Adrenal gland (tissue), 5 donors: ENCODE measurements around the gene LDLRAP1.

ENCODE experiments used
- POLR2A ChIP-seq, 2 donors: fragments of 450-650 bp; IDR thresholded peaks; one replicate each; pipeline ENCODE4 v1.6.1; 2017; ENCODE audit warnings: antibody characterized with exemption in 2 of 2, mild to moderate bottlenecking in 2 of 2, moderate library complexity in 1 of 2
- TF ChIP-seq, protein P1 (sequence below), 6 experiments: fragments of 450-650 bp in 4 of 6; fragments of 200-600 bp in 2 of 6; sonication (generic) in 1 of 6; IDR thresholded peaks; 1 replicate in 5 of 6; 2 replicates in 1 of 6; pipeline versions ENCODE4 v1.5.1 to v1.8.0; 2016 to 2021; ENCODE audit warnings: antibody characterized with exemption in 6 of 6, mild to moderate bottlenecking in 2 of 6, moderate library complexity in 1 of 6
- donor health status: DM: no; HTN: no; CAD: no.

DNA sequence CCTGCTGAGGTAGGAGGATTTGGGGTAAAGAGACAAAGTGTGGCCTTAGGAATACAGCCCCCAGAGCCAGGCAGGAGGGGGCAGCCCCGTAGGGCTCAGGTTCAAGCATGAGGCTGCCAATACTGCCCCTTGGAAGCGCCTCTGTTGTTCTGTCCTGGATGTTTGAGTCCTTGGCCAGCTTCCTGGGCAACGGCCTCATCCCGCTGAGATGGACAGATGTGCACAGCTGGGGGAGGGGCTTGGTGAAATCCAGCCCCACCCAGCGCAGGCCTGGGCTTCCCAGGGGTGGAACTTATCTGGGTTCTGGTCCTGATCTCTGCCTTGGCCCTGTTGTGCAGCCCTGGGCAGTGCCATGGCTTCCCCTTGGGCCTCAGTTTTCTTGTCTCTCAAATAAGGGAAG, 38.4 kb downstream of the LDLRAP1 start:
- no peak for TF ChIP-seq POLR2A (IDR thresholded peaks at IDR 0.05)
- TF ChIP-seq, protein P1, sequence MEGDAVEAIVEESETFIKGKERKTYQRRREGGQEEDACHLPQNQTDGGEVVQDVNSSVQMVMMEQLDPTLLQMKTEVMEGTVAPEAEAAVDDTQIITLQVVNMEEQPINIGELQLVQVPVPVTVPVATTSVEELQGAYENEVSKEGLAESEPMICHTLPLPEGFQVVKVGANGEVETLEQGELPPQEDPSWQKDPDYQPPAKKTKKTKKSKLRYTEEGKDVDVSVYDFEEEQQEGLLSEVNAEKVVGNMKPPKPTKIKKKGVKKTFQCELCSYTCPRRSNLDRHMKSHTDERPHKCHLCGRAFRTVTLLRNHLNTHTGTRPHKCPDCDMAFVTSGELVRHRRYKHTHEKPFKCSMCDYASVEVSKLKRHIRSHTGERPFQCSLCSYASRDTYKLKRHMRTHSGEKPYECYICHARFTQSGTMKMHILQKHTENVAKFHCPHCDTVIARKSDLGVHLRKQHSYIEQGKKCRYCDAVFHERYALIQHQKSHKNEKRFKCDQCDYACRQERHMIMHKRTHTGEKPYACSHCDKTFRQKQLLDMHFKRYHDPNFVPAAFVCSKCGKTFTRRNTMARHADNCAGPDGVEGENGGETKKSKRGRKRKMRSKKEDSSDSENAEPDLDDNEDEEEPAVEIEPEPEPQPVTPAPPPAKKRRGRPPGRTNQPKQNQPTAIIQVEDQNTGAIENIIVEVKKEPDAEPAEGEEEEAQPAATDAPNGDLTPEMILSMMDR (IDR thresholded peaks at IDR 0.05), result no peak
